Stimulated activated CD8-positive, alpha-beta memory T cell treated with anti-CD3 and anti-CD28 coated beads, Interleukin-15, amount 100 ng/mL, for 48 hours (primary cell): ENCODE results near the gene CHST11.

Experiments used
- DNase-seq, 2 donors: peaks; one replicate each; pipeline ENCODE4 v3.0.0-alpha.2; 2020; ENCODE audit warnings: low read depth in 2 of 2

Gene CHST11

DNA sequence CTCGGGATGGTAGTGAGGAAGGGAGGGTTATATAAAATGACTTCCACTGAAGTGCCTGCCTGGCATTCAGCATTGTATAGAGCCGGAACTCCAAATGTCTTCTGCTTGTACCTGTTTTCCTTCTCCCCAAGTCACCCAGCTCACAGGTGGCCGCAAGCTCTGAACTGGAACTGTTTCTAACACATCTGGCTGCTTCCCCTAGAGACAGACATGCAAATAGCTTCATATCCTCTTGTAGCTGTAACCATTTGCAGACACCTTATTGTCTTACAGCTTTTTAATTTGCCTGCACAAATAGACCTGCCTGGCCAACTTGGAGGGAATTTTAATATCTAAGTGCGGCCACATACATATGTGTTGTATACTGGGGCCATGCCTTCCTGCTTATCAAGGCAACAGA is 126.0 kb downstream of the CHST11 start:
- DNase-seq = no peak

GRCh38 chr12:104583301-104583700 is 126.6 kb downstream of the CHST11 start:
- DNase-seq = no peak

GRCh38 chr12:104585448-104586055 is 128.8 kb downstream of the CHST11 start:
- no peak for DNase-seq

DNA sequence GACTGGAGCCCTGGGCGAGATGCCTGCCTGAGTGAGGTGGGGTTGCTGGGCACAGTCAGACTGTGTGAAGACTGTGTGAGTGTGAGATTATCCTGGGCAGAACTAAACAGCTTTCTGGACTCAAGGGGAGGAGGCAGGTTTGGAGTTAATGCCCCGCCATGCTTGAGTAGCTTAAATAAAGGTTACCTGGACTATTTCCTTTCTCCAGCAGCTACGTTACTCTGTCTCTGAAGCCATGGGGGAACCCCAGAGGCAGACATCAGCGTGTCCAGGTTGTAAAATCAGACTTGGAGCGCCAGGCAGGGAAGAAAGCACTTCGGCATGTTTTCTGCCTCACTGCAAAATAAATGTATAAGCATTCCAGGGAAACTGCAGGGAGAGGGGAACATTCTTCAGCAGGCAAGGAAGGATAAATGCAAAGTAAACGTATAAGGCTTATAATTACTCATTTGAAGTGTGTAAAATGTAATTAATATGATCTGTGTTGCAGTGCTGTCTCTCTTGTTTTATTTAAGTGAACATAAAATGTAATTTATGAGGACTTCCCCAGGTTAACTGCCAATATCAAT is 129.7 kb downstream of the CHST11 start:
- no peak for DNase-seq

- DNase-seq = no peak
These were observed 131.5 kb downstream of the CHST11 start for GRCh38 chr12:104588047-104588920.

DNA sequence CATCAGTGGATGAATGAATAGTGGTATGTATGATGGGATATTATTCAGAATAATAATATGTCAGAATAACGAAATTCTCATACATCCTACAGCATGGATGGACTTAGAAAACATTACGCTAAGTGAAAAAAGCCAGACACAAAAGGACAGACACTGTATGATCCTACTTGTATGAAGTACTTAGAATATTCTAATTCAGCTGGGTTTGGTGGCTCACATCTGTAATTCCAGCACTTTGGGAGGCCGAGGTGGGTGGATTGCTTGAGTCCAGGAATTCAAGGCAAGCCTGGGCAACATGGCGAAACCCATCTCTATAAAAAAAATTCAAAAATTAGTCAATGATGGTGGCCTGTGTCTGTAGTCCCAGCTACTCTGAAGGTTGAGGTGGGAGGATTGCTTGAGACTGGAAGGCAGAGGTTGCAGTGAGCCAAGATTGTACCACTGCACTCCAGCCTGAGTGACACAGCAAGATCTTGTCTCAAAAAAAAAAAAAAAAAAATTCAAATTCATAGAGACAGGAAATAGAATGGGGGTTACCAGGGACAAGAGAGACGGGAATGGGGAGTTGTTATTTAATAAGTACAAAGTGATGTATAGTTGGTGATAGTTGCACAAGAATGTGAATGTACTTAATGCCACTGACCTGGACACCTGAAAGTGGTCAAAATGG is 132.3 kb downstream of the CHST11 start:
- DNase-seq = no peak

GRCh38 chr12:104590022-104590421 is 133.3 kb downstream of the CHST11 start:
- DNase-seq = no peak

GRCh38 chr12:104591257-104591885 is 134.6 kb downstream of the CHST11 start:
- DNase-seq = no peak

DNA sequence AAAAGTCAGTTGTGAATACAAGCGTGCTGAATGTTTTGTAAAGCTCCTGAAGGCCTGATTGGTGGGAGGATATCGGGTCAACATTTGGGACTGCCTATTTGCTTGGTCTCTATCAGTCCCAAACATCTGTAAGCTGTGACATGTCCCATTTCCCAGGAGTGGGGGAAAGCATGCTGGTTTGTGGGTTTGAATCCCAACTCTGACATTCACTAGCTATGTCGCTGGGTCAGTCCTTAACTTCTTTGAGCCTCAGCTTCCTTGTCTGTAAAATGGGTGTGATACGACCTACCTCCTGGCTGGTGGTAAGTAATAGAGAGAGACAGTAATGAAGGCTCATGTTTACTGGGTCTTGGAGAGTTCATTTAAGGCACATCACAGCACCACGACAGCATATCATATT is 136.7 kb downstream of the CHST11 start:
- no peak for DNase-seq

DNA sequence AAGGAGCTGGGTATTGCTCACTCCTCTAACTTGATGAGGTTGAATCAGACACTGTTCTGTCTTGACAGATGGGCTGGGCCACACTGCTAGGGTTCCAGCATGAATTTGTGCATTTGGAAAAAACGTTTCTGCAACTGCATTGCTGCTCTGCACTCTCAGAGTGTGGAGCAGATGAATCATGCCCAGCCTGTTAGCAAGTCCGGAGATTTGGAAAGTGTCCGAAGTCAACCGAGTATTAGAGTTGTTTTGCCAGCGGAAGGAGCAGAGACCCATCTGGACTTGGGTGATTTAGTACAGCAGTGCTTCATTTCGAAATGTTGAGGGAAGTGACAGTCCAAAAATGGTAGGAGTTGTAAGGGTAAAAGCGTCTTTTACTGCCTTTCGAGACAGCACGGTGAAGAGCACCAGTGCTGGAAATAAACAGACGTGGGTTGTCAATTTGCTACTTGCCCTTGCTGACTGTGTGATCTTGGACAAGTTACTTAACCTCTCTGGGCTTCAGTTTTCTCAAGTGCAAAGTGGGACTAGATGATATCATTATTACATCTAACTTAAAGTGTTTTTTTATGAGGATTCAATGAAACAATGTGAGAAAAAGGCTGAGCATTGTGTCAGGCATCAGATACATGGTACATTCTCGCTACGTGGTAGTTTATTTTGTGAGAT is 139.5 kb downstream of the CHST11 start:
- DNase-seq = no peak

DNA sequence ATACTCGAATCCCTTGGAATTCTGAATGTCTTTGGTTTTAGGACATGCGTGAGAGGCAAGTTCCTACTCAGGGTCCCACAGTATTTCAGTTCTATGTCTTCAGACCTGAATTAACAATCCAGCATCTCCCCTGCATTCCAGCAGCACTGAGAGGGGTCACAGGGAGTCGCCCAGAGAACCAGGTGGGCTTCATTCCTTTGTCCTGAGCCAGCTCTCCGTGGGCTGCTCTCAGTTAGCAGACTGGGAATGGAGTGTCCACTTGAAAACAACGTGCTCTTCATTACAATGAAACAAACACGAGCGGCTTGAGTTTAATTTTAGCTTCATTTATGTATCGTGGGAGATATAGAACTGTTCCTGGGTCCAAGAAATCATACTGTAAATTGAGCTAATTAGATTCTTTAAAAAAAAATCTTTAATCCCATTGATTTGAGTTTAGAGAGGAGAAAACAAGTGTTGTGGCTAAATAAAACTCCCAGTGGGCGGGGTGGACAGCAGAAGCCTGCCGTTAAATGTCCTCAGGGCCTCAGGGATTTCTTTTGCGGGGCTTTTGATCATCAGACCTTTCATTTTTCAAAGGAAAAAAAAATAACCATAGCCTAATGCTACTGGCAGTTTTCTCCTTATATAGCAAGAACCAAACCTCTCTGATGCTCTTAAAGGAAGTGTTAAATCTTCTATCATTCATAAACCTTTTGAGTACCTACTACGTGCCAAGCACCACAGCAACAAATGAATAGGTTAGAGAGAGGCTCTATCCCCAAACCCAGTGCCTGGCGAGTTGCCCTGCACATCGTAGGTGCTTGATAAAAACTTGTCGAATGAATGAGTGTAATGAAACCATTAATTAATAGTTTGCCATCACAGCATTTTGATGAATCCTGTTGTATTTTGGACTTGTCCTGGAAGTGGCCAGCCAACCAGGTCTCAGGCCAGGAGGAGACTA is 140.4 kb downstream of the CHST11 start:
- DNase-seq = no peak

- no peak for DNase-seq
These were observed 141.9 kb downstream of the CHST11 start for GRCh38 chr12:104598342-104599271.

DNA sequence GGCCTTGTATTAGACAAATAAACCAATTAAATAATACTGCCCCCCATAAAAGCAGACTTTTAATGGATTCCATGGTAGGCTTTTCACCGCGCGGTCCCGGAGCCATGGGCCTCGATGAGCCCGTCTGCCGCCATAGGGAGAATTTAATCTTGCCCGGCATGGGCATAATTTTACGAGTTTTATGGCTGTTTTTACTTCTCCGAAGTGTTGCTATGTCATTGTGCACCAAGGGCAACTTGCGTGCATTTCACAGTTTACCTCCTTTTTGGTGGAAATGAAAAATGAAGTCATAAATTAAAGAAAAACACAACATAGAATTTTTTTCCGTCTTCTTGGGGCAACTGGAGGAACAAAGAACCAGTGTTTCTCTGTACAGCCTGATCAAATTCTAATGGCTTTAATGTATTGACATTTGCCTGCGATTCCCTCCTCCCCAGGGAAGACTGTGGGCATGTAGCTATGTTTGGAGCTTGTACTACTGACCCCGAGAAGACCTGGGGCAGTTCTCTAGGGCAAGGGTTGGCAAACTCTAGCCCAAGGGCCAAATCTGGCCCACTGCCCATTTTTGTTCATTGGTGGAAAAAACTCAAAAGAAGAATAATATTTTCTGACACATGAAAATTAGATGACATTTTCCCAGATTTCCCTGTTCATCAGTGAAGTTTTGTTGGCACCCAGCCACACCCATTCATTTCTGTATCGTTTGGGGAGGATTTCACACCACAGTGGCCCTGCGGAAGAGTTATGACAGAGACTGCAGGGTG is 142.7 kb downstream of the CHST11 start:
- DNase-seq = no peak

DNA sequence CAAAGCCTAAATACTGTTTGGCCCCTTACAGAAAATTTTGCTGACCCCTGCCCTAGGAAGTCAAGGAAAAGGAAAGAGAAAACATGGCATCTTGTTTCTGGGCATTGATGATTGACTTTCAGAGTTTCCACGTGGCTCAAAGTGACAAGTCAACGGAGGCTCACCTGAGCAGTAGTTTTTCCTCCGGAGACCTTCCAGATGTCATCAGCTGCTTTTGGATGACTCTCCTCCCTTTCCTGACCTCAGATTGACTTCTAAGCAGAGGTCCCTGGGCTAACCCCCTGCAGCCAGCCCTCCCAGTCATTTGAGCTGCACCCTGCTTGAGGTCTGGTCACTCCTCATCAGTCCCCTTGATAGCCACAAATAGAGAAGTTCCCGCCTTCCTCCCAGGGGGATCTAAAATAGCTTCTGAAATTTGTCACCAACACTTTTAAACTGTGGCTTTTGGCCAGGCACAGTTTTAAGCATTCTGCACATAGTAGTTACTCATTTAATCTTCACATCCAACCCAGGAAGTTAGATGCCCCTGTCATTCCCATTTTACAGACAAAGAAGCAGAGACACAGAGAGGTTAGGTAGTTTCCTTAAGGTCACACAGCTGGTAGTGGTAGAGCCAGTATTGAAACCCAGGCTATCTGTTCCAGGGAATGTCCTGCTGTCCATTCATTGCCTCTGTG is 143.4 kb downstream of the CHST11 start:
- no peak for DNase-seq

- no peak for DNase-seq
These were observed 144.3 kb downstream of the CHST11 start for GRCh38 chr12:104600790-104601739.

- no peak for DNase-seq
These were observed 145.7 kb downstream of the CHST11 start for GRCh38 chr12:104602406-104602805.

- DNase-seq = no peak
These were observed 146.1 kb downstream of the CHST11 start for GRCh38 chr12:104602896-104603295.
